ENCODE results near the gene APOA1. TPM values are rescaled to one million over a fixed set of nuclear protein-coding genes. Genes with fewer than 3 reads are reported as not detected.

APOA1 gene
- polyA plus RNA-seq, 1 donor (not counting 4 experiments of a cell fraction or from before 2014, with no cell fraction given), result not detected

DNA sequence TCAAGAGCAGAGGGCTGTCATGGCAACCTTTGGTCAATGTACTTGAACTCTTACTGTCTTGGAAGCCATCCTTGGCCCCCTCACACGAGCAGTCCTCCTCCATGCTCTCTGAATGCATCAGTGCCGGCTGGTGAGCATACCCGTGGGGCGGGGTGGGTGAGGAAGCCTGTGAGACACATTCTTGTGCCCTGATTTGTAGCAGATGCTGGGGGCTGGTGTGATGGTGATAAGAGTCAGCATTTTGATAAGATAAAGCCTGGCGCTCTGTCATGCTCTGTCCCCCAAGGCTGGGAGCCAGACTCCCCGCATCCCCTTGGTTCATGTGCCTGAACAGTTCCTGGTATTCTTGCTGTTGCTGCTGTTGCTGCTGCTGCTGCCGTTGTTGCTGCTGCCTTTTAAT, 20.5 kb upstream of the APOA1 start:
- Histone ChIP-seq H3K4me1 (ENCODE audit: control insufficient read depth, extremely low read depth, insufficient read depth, low read length) (peaks cover 39% of the 10 kb centered on the region), H3K9me3 (ENCODE audit: control insufficient read depth, low read depth, low read length) (no peaks in the 10 kb centered on the region), H3K36me3 (ENCODE audit: control insufficient read depth in 2 of 2, extremely low read depth in 1 of 2, insufficient read depth in 2 of 2, low read length in 2 of 2) (peaks cover 10 to 17% of the 10 kb centered on the region in 2 experiments), H3K9ac (ENCODE audit: control insufficient read depth, extremely low read depth, insufficient read depth, low read length) (no peak overlapping the region), H3K4me2 (ENCODE audit: control insufficient read depth, extremely low read depth, insufficient read depth, low read depth, low read length) (no peak overlapping the region), H2AFZ (ENCODE audit: control insufficient read depth, low read length) (no peak overlapping the region), H3K27ac (ENCODE audit: control insufficient read depth, insufficient read depth, low read length) (no peak overlapping the region), H3K4me3 (ENCODE audit: control insufficient read depth in 2 of 3, extremely low read depth in 1 of 3, insufficient read depth in 2 of 3, low read depth in 1 of 3, low read length in 3 of 3) (no peak overlapping the region), H3K9me1 (ENCODE audit: control insufficient read depth, extremely low read depth, insufficient read depth, low read length) (no peaks in the 10 kb centered on the region), H3K27me3 (ENCODE audit: control insufficient read depth, extremely low read depth, insufficient read depth, low read length) (no peaks in the 10 kb centered on the region), H4K20me1 (ENCODE audit: control insufficient read depth, extremely low read depth, insufficient read depth, low read length) (no peaks in the 10 kb centered on the region), H3K79me2 (ENCODE audit: control insufficient read depth, insufficient read depth, low read length) (no peaks in the 10 kb centered on the region)
- no peak for TF ChIP-seq EZH2 (IDR thresholded peaks at IDR 0.05; ENCODE audit: low read length)
- TF ChIP-seq, protein P1, sequence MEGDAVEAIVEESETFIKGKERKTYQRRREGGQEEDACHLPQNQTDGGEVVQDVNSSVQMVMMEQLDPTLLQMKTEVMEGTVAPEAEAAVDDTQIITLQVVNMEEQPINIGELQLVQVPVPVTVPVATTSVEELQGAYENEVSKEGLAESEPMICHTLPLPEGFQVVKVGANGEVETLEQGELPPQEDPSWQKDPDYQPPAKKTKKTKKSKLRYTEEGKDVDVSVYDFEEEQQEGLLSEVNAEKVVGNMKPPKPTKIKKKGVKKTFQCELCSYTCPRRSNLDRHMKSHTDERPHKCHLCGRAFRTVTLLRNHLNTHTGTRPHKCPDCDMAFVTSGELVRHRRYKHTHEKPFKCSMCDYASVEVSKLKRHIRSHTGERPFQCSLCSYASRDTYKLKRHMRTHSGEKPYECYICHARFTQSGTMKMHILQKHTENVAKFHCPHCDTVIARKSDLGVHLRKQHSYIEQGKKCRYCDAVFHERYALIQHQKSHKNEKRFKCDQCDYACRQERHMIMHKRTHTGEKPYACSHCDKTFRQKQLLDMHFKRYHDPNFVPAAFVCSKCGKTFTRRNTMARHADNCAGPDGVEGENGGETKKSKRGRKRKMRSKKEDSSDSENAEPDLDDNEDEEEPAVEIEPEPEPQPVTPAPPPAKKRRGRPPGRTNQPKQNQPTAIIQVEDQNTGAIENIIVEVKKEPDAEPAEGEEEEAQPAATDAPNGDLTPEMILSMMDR (optimal IDR thresholded peaks at IDR 0.05 in 1 of 3, IDR thresholded peaks at IDR 0.05 in 1 of 3, conservative IDR thresholded peaks at IDR 0.05 in 1 of 3; ENCODE audit: extremely low read depth in 1 of 3, insufficient read depth in 2 of 3, low read length in 3 of 3), result no peak
- FAIRE-seq, result no peak
- dilution Hi-C loops (cut with MboI; ENCODE audit: extremely low pct_ligation_motif_present, low sequenced_read_pairs), result no loop called here
- DNase-seq (ENCODE audit: low read depth, low spot score), result no peak

GRCh38 chr11:116857316-116857715, 19.9 kb upstream of the APOA1 start:
- FAIRE-seq, result no peak
- Histone ChIP-seq H3K36me3 (ENCODE audit: control insufficient read depth in 2 of 2, extremely low read depth in 1 of 2, insufficient read depth in 2 of 2, low read length in 2 of 2) (peaks cover 10 to 17% of the 10 kb centered on the region in 2 experiments), H3K9me3 (ENCODE audit: control insufficient read depth, low read depth, low read length) (no peaks in the 10 kb centered on the region), H3K27ac (ENCODE audit: control insufficient read depth, insufficient read depth, low read length) (no peak overlapping the region), H4K20me1 (ENCODE audit: control insufficient read depth, extremely low read depth, insufficient read depth, low read length) (no peaks in the 10 kb centered on the region), H3K79me2 (ENCODE audit: control insufficient read depth, insufficient read depth, low read length) (no peaks in the 10 kb centered on the region), H3K4me3 (ENCODE audit: control insufficient read depth in 2 of 3, extremely low read depth in 1 of 3, insufficient read depth in 2 of 3, low read depth in 1 of 3, low read length in 3 of 3) (no peak overlapping the region), H3K9ac (ENCODE audit: control insufficient read depth, extremely low read depth, insufficient read depth, low read length) (no peak overlapping the region), H3K27me3 (ENCODE audit: control insufficient read depth, extremely low read depth, insufficient read depth, low read length) (no peaks in the 10 kb centered on the region), H3K9me1 (ENCODE audit: control insufficient read depth, extremely low read depth, insufficient read depth, low read length) (no peaks in the 10 kb centered on the region), H2AFZ (ENCODE audit: control insufficient read depth, low read length) (no peak overlapping the region), H3K4me1 (ENCODE audit: control insufficient read depth, extremely low read depth, insufficient read depth, low read length) (peaks cover 45% of the 10 kb centered on the region), H3K4me2 (ENCODE audit: control insufficient read depth, extremely low read depth, insufficient read depth, low read depth, low read length) (no peak overlapping the region)
- no peak for TF ChIP-seq EZH2 (IDR thresholded peaks at IDR 0.05; ENCODE audit: low read length)
- dilution Hi-C loops (cut with MboI; ENCODE audit: extremely low pct_ligation_motif_present, low sequenced_read_pairs), result no loop called here
- no peak for DNase-seq (ENCODE audit: low read depth, low spot score)

DNA sequence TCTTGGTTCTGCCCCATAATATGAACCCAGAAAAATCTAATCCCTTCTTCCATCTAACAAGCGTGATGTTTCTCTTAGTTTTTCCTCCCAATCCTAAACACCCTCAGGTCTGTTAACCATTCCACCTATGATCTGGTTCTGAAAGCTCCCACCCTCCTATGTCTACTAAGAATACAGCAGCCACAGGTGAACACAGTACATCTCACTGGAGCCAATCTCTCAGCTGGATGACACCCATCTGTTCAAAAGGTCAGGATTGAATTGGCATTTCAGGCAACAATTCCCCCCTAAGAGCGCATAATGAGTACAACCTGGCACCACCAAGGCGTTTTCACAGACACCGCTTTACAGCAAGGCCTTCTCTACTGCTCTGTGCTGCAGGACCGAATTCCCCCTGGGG, 19.0 kb upstream of the APOA1 start:
- TF ChIP-seq EZH2 (IDR thresholded peaks at IDR 0.05; ENCODE audit: low read length), result no peak
- TF ChIP-seq, protein P1 (optimal IDR thresholded peaks at IDR 0.05 in 1 of 3, IDR thresholded peaks at IDR 0.05 in 1 of 3, conservative IDR thresholded peaks at IDR 0.05 in 1 of 3; ENCODE audit: extremely low read depth in 1 of 3, insufficient read depth in 2 of 3, low read length in 3 of 3), result no peak
- no peak for FAIRE-seq

More for the DNA sequence above, 19.0 kb upstream of the APOA1 start:
- H3K9ac ChIP-seq (ENCODE audit: control insufficient read depth, extremely low read depth, insufficient read depth, low read length), result no peak overlapping the region
- peaks cover 10 to 17% of the 10 kb centered on the region in 2 experiments for H3K36me3 ChIP-seq (ENCODE audit: control insufficient read depth in 2 of 2, extremely low read depth in 1 of 2, insufficient read depth in 2 of 2, low read length in 2 of 2)
- H3K4me1 ChIP-seq (ENCODE audit: control insufficient read depth, extremely low read depth, insufficient read depth, low read length), result peaks cover 45% of the 10 kb centered on the region
- H3K27ac ChIP-seq (ENCODE audit: control insufficient read depth, insufficient read depth, low read length), result no peak overlapping the region
- no peak overlapping the region for H3K4me3 ChIP-seq (ENCODE audit: control insufficient read depth in 2 of 3, extremely low read depth in 1 of 3, insufficient read depth in 2 of 3, low read depth in 1 of 3, low read length in 3 of 3)
- DNase-seq (ENCODE audit: low read depth, low spot score), result no peak
- H3K4me2 ChIP-seq (ENCODE audit: control insufficient read depth, extremely low read depth, insufficient read depth, low read depth, low read length), result no peak overlapping the region
- H2AFZ ChIP-seq (ENCODE audit: control insufficient read depth, low read length), result no peak overlapping the region
- no peaks in the 10 kb centered on the region for H3K27me3 ChIP-seq (ENCODE audit: control insufficient read depth, extremely low read depth, insufficient read depth, low read length)
- H3K9me1 ChIP-seq (ENCODE audit: control insufficient read depth, extremely low read depth, insufficient read depth, low read length), result peaks cover 2% of the 10 kb centered on the region
- no peaks in the 10 kb centered on the region for H3K79me2 ChIP-seq (ENCODE audit: control insufficient read depth, insufficient read depth, low read length)
- no peaks in the 10 kb centered on the region for H3K9me3 ChIP-seq (ENCODE audit: control insufficient read depth, low read depth, low read length)
- no peaks in the 10 kb centered on the region for H4K20me1 ChIP-seq (ENCODE audit: control insufficient read depth, extremely low read depth, insufficient read depth, low read length)
- dilution Hi-C loops (cut with MboI; ENCODE audit: extremely low pct_ligation_motif_present, low sequenced_read_pairs), result no loop called here
